GM23338 (cell line): Measurements from ENCODE around the gene TTC31. TPM values are rescaled to one million over a fixed set of nuclear protein-coding genes. Genes with fewer than 3 reads are reported as not detected.
A peak's percentile ranks its signal among the peaks of the same experiment; 100 is the strongest.

Experiments used
- ATAC-seq: fragments of 200-7000 bp; cut with Tn5 transposase; 3 replicates; pipeline ENCODE4 v1.9.1; 2020
- DNase-seq: peaks from one replicate; pipeline ENCODE4 v3.0.0-alpha.2; 2015; ENCODE audit warnings: low spot score
- H2AFZ ChIP-seq: fragments of 200-600 bp; sonication (generic); 2 replicates; pipeline ENCODE4 v1.8.0; 2016; ENCODE audit warnings: antibody characterized with exemption, mild to moderate bottlenecking, moderate library complexity
- H3F3A ChIP-seq: fragments of 200-600 bp; sonication (generic); replicated peaks from 2 replicates; pipeline ENCODE4 v1.8.0; 2017; ENCODE audit warnings: antibody characterized with exemption, mixed run types, low read depth
- H3K27ac ChIP-seq: fragments of 200-600 bp; sonication (generic); 2 replicates; pipeline ENCODE4 v1.6.1; 2016; ENCODE audit warnings: low read depth
- H3K27me3 ChIP-seq: fragments of 200-600 bp; sonication (generic); 2 replicates; pipeline ENCODE4 v1.8.0; 2016; ENCODE audit warnings: mild to moderate bottlenecking, mixed run types, moderate library complexity; ENCODE audit not compliant: insufficient read depth
- H3K36me3 ChIP-seq: fragments of 200-600 bp; sonication (generic); 2 replicates; pipeline ENCODE4 v1.8.0; 2016; ENCODE audit warnings: mild to moderate bottlenecking; ENCODE audit not compliant: insufficient read depth
- H3K4me1 ChIP-seq: fragments of 200-600 bp; sonication (generic); 2 replicates; pipeline ENCODE4 v1.8.0; 2016; ENCODE audit warnings: mild to moderate bottlenecking, moderate library complexity; ENCODE audit not compliant: insufficient read depth
- H3K4me2 ChIP-seq: fragments of 200-600 bp; sonication (generic); 2 replicates; pipeline ENCODE4 v1.7.1; 2017; ENCODE audit warnings: mixed run types
- H3K4me3 ChIP-seq: fragments of 200-600 bp; sonication (generic); 2 replicates; pipeline ENCODE4 v1.6.1; 2016; ENCODE audit warnings: mixed run types
- H3K79me2 ChIP-seq: fragments of 200-600 bp; sonication (generic); replicated peaks from 2 replicates; pipeline ENCODE4 v1.8.0; 2017; ENCODE audit warnings: mild to moderate bottlenecking; ENCODE audit not compliant: insufficient read depth
- H3K9me2 ChIP-seq: fragments of 200-600 bp; sonication (generic); 2 replicates; pipeline ENCODE4 v1.8.0; 2017; ENCODE audit not compliant: insufficient read depth
- H4K20me1 ChIP-seq: fragments of 200-600 bp; sonication (generic); replicated peaks from 2 replicates; pipeline ENCODE4 v1.8.0; 2017; ENCODE audit warnings: mild to moderate bottlenecking; ENCODE audit not compliant: insufficient read depth
- H3K27ac Mint-ChIP-seq: 2 replicates; pipeline ENCODE4 v1.8.0; 2020; ENCODE audit warnings: inconsistent platforms, mild to moderate bottlenecking, moderate library complexity, mixed read lengths
- H3K27me3 Mint-ChIP-seq: 3 replicates; pipeline ENCODE4 v1.8.0; 2022; ENCODE audit warnings: low read depth, mild to moderate bottlenecking, moderate library complexity, mixed read lengths, inconsistent platforms; ENCODE audit not compliant: insufficient read depth, poor library complexity
- H3K36me3 Mint-ChIP-seq: 3 replicates; pipeline ENCODE4 v1.8.0; 2021; ENCODE audit warnings: low read depth, mild to moderate bottlenecking, inconsistent platforms, moderate library complexity, mixed read lengths
- H3K4me1 Mint-ChIP-seq: 3 replicates; pipeline ENCODE4 v1.8.0; 2020; ENCODE audit warnings: mild to moderate bottlenecking, inconsistent platforms, mixed read lengths
- H3K4me3 Mint-ChIP-seq: 3 replicates; pipeline ENCODE4 v1.8.0; 2021; ENCODE audit warnings: moderate library complexity, mild to moderate bottlenecking, inconsistent platforms, mixed read lengths
- H3K9me3 Mint-ChIP-seq: 3 replicates; pipeline ENCODE4 v1.8.0; 2020; ENCODE audit warnings: moderate library complexity, mild to moderate bottlenecking, inconsistent platforms, mixed read lengths
- CTCF ChIP-seq, 2 experiments: fragments of 200-600 bp in 1 of 2; sonication (generic) in 1 of 2; conservative IDR thresholded peaks; 2 replicates each; pipeline versions ENCODE4 v1.5.1 to v1.6.1; 2016 to 2017; ENCODE audit warnings: antibody characterized with exemption in 2 of 2, low read depth in 2 of 2, mild to moderate bottlenecking in 2 of 2, moderate library complexity in 1 of 2
- ETS1 ChIP-seq: IDR thresholded peaks from 2 replicates; pipeline ENCODE4 v1.6.1; 2016; ENCODE audit warnings: antibody characterized with exemption
- EZH2 ChIP-seq: fragments of 200-600 bp; sonication (generic); IDR thresholded peaks from one replicate; pipeline ENCODE4 v1.8.0; 2017; ENCODE audit warnings: antibody characterized with exemption, mild to moderate bottlenecking, low read depth; ENCODE audit not compliant: unreplicated experiment
- EZH2phosphoT487 ChIP-seq: fragments of 200-600 bp; sonication (generic); IDR thresholded peaks from one replicate; pipeline ENCODE4 v1.8.1; 2018; ENCODE audit warnings: antibody characterized with exemption; ENCODE audit not compliant: unreplicated experiment
- JUNB ChIP-seq: IDR thresholded peaks from one replicate; pipeline ENCODE4 v1.6.1; 2016; ENCODE audit warnings: antibody characterized with exemption; ENCODE audit not compliant: unreplicated experiment
- NANOG ChIP-seq: IDR thresholded peaks from 2 replicates; pipeline ENCODE4 v1.6.1; 2016; ENCODE audit warnings: antibody characterized with exemption, borderline replicate concordance
- ZNF114 ChIP-seq: fragments of 250-450 bp; sonication (Bioruptor Pico); IDR thresholded peaks from 2 replicates; pipeline ENCODE4 v1.5.0; 2020; ENCODE audit warnings: mild to moderate bottlenecking, moderate library complexity
- ZNF331 ChIP-seq: fragments of 250-450 bp; sonication (Bioruptor Pico); IDR thresholded peaks from 2 replicates; pipeline ENCODE4 v1.5.0; 2020; ENCODE audit warnings: low read depth, mild to moderate bottlenecking, moderate library complexity
- polyA plus RNA-seq: library from polyadenylated mRNA; unstranded; fragments of >200 nt; fragmentation: Nextera tagmentation; extraction: Ambion mirVana; gene quantifications from 2 replicates; pipeline ENCODE4 v1.2.1, GENCODE V29; 2016
- total RNA-seq: library from RNA; depleted of rRNA; stranded (reverse); fragments of >200 nt; shearing (Covaris generic); gene quantifications from 2 replicates; pipeline ENCODE4 v1.2.3, GENCODE V29; 2014

TTC31 gene
- total and polyA plus RNA-seq, 2 experiments from 2014 or later: 15.8 to 29.2 TPM

GRCh38 chr2:74513605-74514367 is 30.9 kb downstream of the TTC31 start:
- Histone ChIP-seq H3K79me2 (no peaks in the 10 kb centered on the region), H3K36me3 (no peaks in the 10 kb centered on the region), H3K9me2 (peaks cover 7% of the 10 kb centered on the region), H3K27ac (no peak overlapping the region), H4K20me1 (no peaks in the 10 kb centered on the region; the same call in 1 of the 2 replicates), H3K4me3 (peak overlapping the region; percentile 57), H2AFZ (peak overlapping the region; percentile 94), H3K27me3 (peaks cover 100% of the 10 kb centered on the region), H3K4me2 (peak overlapping the region; percentile 80), H3K4me1 (peaks cover 17% of the 10 kb centered on the region; the same call in 1 of the 2 replicates), H3F3A (peaks cover 5% of the 10 kb centered on the region; the same call in 1 of the 2 replicates)
- peak overlapping the region; percentile 64 for H3K4me3 Mint-ChIP-seq
- H3K9me3 Mint-ChIP-seq: peaks cover 24% of the 10 kb centered on the region
- peak; percentile 65 for DNase-seq
- peak; percentile 92 for TF ChIP-seq EZH2
- no peak for TF ChIP-seq JUNB
- TF ChIP-seq NANOG: no peak
- peak; percentile 92 for TF ChIP-seq EZH2phosphoT487
- no peak for TF ChIP-seq ETS1
- H3K4me1 Mint-ChIP-seq: peaks cover 12% of the 10 kb centered on the region
- H3K27me3 Mint-ChIP-seq: peaks cover 94% of the 10 kb centered on the region
- ATAC-seq: peak; percentile 13
- no peak overlapping the region for H3K27ac Mint-ChIP-seq
- peaks cover 8% of the 10 kb centered on the region for H3K36me3 Mint-ChIP-seq

- H3F3A ChIP-seq: peaks cover 5% of the 10 kb centered on the region; the same call in 1 of the 2 replicates
- peak; percentile 67 for DNase-seq
- peak within 1 kb of the TSS; percentile 57 for H3K4me3 ChIP-seq
- peaks cover 100% of the 10 kb centered on the region for H3K27me3 ChIP-seq
- H3K27me3 Mint-ChIP-seq: peaks cover 93% of the 10 kb centered on the region
- no peak within 1 kb of the TSS for H3K27ac ChIP-seq
- H3K4me1 ChIP-seq: peaks cover 15% of the 10 kb centered on the region; the same call in 1 of the 2 replicates
- peaks cover 7% of the 10 kb centered on the region for H3K9me2 ChIP-seq
- TF ChIP-seq EZH2: peak; percentile 54
- TF ChIP-seq CTCF (conservative IDR thresholded peaks at IDR 0.05; ENCODE audit: low read depth in 2 of 2): 0 out of 4 replicates have a peak, but pooled peaks of 1 of the 2 experiments have one; percentile 7
- no peak for TF ChIP-seq ZNF114 (CRISPR knock-in tag)
- no peak for TF ChIP-seq ZNF331 (CRISPR knock-in tag)
- H3K27ac Mint-ChIP-seq: no peak within 1 kb of the TSS
- H3K4me3 Mint-ChIP-seq: peak within 1 kb of the TSS; percentile 70
- H3K36me3 ChIP-seq: no peaks in the 10 kb centered on the region
- H3K79me2 ChIP-seq: no peaks in the 10 kb centered on the region
- ATAC-seq: peak; percentile 23
- H3K9me3 Mint-ChIP-seq: peaks cover 24% of the 10 kb centered on the region
- H3K4me1 Mint-ChIP-seq: peaks cover 11% of the 10 kb centered on the region
- H4K20me1 ChIP-seq: no peaks in the 10 kb centered on the region; the same call in 1 of the 2 replicates
- H2AFZ ChIP-seq: peak within 1 kb of the TSS; percentile 94
- peaks cover 8% of the 10 kb centered on the region for H3K36me3 Mint-ChIP-seq
- H3K4me2 ChIP-seq: peak within 1 kb of the TSS; percentile 80
These were observed 31.7 kb downstream of the TTC31 start, which contains the start of gene TLX2 for GRCh38 chr2:74514368-74515270. Gene TLX2 (plus strand): TSS chr2:74514450. CDS start chr2:74514807, 357 bp downstream.
